ENCODE results near the gene P2RX7.
A peak's percentile ranks its signal among the peaks of the same experiment; 100 is the strongest.

P2RX7 gene

DNA sequence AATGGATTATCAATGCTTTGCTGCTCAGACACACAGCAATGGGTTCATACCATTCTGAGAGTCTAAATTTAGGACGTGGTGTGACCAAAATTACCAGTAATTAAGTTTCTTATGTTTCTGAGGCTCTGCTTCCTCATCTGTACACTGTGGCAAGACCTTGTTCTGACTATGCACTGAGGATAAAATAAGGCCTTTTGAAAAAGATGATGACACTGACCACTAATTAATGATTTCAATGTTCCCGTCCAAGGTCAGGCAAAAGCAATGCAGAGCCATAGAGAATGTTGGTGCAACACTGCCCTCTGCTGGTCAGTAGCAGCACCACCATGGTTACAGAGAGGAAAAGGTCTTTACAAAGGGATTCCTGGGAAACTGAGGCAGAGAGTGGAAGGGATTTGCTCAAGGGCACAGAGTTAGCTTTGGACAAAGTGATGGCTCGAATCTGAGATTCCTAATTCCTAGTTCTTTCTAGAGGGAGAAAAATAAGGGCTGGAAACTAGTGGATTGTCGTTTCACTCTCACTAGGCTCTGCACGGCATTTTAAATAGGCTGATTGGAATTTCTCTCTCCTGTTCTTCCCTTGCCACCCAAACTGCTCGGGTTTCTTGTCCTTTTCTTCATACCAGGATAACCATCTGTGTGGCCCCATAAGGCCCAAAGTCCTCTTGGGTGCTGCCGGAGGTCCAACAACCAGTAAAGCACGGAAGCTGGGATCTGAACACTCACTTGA is 22.3 kb upstream of the P2RX7 start:
- DNase-seq (ENCODE audit: low read depth): peak; percentile 78
- H3K4me3 ChIP-seq (ENCODE audit: low read depth, low read length): no peak overlapping the region
- TF ChIP-seq, protein P1, sequence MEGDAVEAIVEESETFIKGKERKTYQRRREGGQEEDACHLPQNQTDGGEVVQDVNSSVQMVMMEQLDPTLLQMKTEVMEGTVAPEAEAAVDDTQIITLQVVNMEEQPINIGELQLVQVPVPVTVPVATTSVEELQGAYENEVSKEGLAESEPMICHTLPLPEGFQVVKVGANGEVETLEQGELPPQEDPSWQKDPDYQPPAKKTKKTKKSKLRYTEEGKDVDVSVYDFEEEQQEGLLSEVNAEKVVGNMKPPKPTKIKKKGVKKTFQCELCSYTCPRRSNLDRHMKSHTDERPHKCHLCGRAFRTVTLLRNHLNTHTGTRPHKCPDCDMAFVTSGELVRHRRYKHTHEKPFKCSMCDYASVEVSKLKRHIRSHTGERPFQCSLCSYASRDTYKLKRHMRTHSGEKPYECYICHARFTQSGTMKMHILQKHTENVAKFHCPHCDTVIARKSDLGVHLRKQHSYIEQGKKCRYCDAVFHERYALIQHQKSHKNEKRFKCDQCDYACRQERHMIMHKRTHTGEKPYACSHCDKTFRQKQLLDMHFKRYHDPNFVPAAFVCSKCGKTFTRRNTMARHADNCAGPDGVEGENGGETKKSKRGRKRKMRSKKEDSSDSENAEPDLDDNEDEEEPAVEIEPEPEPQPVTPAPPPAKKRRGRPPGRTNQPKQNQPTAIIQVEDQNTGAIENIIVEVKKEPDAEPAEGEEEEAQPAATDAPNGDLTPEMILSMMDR (IDR thresholded peaks at IDR 0.05; ENCODE audit: insufficient read depth, low read depth, low read length, missing control alignments): peak; percentile 90

DNA sequence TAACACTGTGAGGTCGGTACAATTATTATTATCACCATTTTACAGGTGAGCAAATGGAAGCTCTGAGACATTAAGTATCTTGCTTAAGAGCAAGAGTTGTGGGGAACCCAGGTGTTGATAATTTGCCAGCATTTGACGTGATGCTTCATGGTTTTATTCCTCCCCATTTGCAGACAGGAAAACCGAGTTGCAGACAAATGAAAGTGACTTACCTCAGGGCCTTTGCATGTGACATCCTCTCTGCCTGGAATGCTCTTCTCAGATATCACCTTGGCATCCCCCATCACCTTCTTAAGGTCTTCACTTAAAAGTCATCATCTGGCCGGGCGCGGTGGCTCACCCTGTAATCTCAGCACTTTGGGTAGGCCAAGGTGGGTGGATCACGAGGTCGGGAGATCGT is 21.0 kb upstream of the P2RX7 start:
- no peak overlapping the region for H3K4me3 ChIP-seq (ENCODE audit: low read depth, low read length)
- no peak for DNase-seq (ENCODE audit: low read depth)
- TF ChIP-seq, protein P1 (IDR thresholded peaks at IDR 0.05; ENCODE audit: insufficient read depth, low read depth, low read length, missing control alignments): no peak

DNA sequence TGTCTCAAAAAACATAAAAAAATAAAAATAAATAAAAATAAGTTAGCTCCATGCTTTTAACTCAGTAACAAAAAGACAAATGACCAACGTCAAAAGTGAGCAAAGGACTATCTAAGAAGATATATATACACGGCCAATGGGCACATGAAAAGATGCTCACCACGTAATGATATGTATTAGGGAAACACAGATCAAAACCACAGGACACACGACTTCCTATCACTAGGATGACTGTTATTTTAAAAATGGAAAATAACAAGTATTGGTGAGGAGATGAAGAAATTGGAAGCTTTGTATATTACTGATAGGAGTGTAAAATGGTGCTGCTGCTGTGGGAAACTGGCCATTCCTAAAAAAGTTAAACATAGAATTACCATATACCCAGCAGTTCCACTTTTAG is 20.2 kb upstream of the P2RX7 start:
- TF ChIP-seq, protein P1 (IDR thresholded peaks at IDR 0.05; ENCODE audit: insufficient read depth, low read depth, low read length, missing control alignments): no peak

DNA sequence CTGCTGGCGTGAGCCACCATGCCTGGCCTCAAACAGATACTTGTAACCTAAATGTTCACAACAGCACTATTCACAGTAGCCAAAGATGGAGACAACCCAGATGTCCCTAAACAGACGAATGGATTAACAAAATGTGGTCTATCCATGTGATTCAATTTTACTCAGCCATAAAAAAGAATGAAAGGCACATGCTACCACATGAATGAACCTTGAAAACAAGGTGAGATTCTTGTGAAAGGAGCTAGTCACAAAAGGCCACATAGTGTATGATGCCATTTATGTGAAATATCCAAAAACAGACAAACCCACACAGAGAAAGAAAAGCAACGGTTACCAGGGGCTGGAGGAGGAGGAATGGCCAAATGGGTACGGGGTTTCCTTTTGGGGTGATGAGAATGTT is 19.6 kb upstream of the P2RX7 start:
- DNase-seq (ENCODE audit: low read depth): no peak
- TF ChIP-seq, protein P1 (IDR thresholded peaks at IDR 0.05; ENCODE audit: insufficient read depth, low read depth, low read length, missing control alignments): no peak
- no peak overlapping the region for H3K4me3 ChIP-seq (ENCODE audit: low read depth, low read length)

More for the DNA sequence above, 20.2 kb upstream of the P2RX7 start:
- H3K4me3 ChIP-seq (ENCODE audit: low read depth, low read length): no peak overlapping the region
- DNase-seq (ENCODE audit: low read depth): no peak

DNA sequence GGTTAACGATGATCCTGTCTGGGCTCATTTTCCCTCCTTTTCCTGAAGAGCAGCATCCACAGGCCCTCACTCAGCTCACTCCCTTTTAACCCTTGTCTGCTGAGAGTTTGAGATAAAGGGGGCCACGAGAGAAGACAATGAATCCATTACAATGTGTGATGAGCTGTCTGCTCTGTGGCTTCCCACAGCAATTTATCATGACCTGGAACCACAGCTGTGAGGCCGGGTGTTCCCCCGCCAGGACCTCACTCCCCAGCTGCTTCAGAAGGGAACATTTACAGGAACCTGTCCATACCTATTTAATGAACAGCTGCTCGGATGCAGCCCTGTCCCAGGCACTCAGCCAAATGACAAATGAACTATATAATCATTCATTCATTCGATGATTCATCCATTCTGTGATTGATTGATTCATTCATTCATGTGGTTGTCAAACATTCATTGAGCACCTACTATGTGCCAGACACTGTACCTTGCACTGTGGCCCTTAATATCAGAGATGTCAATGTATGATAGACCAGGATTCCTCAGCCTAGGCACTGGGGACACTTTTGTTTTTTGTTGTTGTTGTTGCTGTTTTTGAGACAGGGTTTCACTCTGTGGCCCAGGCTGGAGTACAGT is 18.5 kb upstream of the P2RX7 start:
- DNase-seq (ENCODE audit: low read depth): no peak
- H3K4me3 ChIP-seq (ENCODE audit: low read depth, low read length): no peak overlapping the region
- TF ChIP-seq, protein P1 (IDR thresholded peaks at IDR 0.05; ENCODE audit: insufficient read depth, low read depth, low read length, missing control alignments): no peak

DNA sequence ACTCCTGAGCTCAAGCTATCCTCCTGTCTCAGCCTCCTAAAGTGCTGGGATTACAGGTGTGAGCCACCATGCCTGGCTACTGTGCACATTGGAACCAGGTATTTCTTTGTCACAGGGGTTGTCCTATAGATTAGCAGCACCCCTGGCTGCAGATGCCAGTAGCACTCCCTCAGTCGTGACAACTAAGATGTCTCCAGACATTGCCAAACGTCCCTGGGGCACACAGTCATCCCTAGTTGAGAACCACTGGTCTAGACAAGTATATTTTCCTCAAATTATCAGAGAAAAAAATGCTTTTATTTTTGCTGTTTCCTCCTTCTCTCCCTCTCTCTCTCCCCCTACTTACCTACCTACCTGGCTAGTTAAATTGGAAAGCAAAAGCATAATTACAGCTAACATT is 17.9 kb upstream of the P2RX7 start:
- no peak overlapping the region for H3K4me3 ChIP-seq (ENCODE audit: low read depth, low read length)
- TF ChIP-seq, protein P1 (IDR thresholded peaks at IDR 0.05; ENCODE audit: insufficient read depth, low read depth, low read length, missing control alignments): no peak
- DNase-seq (ENCODE audit: low read depth): no peak
